ENCODE measurements around the gene MAP3K10.

The MAP3K10 gene

GRCh38 chr19:40198272-40198990 is 7.2 kb downstream of the MAP3K10 start:
- peaks cover 24% of the 10 kb centered on the region for H3K4me1 Mint-ChIP-seq
- no peak overlapping the region for H3K27ac Mint-ChIP-seq
- H3K4me3 Mint-ChIP-seq, result no peak overlapping the region
- H3K36me3 Mint-ChIP-seq, result peaks cover 13% of the 10 kb centered on the region
- H3K9me3 Mint-ChIP-seq, result no peaks in the 10 kb centered on the region
- DNase-seq (ENCODE audit: low spot score in 2 of 2) (no peak), ATAC-seq (no peak)

DNA sequence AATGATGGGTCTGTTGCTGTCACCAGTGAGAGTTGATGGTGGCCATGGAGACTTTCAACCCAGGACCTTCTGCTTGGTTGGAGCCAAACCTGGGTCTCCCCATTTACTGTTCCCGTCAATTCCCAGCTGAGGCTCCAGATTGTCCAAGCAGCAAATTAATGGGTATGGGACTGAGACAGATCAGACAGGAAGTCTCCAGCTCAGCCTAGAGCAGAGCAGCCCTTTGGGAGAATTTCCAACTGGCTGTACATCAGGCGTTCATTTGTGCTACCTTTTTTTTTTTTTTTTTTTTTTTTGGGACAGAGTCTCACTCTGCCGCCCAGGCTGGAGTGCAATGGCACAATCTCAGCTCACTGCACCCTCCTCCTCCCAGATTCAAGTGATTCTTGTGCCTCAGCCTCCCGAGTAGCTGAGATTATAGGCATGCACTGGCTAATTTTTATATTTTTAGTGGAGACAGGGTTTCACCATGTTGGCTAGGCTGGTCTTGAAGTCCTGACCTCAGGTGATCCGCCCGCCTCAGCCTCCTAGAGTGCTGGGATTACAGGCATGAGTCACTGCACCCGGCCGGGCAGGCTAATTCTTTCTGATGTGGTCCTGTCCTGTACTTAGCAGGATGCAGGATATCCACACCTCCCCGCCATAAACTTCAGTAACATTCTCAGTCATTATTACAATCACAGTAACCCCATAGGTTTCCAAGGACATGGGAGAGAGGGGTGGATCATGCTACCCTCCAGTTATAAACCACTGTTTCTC is 9.3 kb downstream of the MAP3K10 start:
- ATAC-seq (no peak), DNase-seq (ENCODE audit: low spot score in 2 of 2) (no peak)
- Mint-ChIP-seq H3K36me3 (peaks cover 19% of the 10 kb centered on the region), H3K4me1 (peaks cover 16% of the 10 kb centered on the region), H3K27ac (no peak overlapping the region), H3K4me3 (no peak overlapping the region), H3K9me3 (no peaks in the 10 kb centered on the region)

DNA sequence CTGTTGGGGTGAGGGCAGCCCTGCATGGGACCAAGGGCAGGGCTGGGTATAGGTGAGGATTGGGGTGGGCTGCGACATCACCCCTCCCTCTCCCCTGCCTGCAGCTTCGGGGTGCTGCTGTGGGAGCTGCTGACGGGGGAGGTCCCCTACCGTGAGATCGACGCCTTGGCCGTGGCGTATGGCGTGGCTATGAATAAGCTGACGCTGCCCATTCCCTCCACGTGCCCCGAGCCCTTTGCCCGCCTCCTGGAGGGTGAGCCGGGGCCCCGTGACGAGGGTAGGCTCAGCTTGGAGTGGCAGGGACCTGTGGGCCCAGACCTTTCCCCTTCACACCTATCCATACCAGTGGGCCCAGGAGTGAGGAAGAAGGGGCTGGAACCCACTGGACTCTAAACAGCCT is 13.2 kb downstream of the MAP3K10 start:
- ATAC-seq (no peak), DNase-seq (ENCODE audit: low spot score in 2 of 2) (no peak)
- Mint-ChIP-seq H3K4me3 (no peak overlapping the region), H3K36me3 (peaks cover 32% of the 10 kb centered on the region), H3K4me1 (peaks cover 14% of the 10 kb centered on the region), H3K9me3 (no peaks in the 10 kb centered on the region), H3K27ac (no peak overlapping the region)

GRCh38 chr19:40205760-40206159 is 14.5 kb downstream of the MAP3K10 start:
- Mint-ChIP-seq H3K27ac (no peak overlapping the region), H3K36me3 (peaks cover 42% of the 10 kb centered on the region), H3K4me1 (peaks cover 11% of the 10 kb centered on the region), H3K9me3 (no peaks in the 10 kb centered on the region), H3K4me3 (no peak overlapping the region)
- DNase-seq (ENCODE audit: low spot score in 2 of 2) (no peak), ATAC-seq (no peak)

- H3K27ac Mint-ChIP-seq, result no peak overlapping the region
- peaks cover 6% of the 10 kb centered on the region for H3K4me1 Mint-ChIP-seq
- DNase-seq (ENCODE audit: low spot score in 2 of 2) (no peak), ATAC-seq (no peak)
- H3K9me3 Mint-ChIP-seq, result no peaks in the 10 kb centered on the region
- peaks cover 34% of the 10 kb centered on the region for H3K36me3 Mint-ChIP-seq
- no peak overlapping the region for H3K4me3 Mint-ChIP-seq
These were observed 17.4 kb downstream of the MAP3K10 start for GRCh38 chr19:40208602-40209001.

DNA sequence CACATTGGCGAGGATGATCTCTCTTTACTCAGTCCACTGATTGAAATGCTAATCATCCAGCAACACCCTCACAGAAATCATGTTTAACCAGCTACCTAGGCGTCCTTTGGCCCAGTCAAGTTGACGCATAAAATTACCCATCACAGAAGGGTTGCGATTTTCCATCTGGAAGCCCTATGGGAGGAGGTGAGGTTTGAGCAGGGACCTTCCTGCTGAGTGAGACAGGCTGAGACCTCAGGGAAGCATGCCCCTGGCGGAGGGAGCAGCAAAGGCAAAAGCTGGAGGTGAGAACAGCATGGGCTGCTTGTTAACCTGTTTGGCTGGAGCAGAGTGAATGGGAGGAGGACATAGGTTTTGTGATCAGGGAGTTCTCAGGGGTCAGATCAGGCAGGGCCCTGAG is 19.7 kb downstream of the MAP3K10 start:
- Mint-ChIP-seq H3K27ac (no peak overlapping the region), H3K36me3 (peaks cover 27% of the 10 kb centered on the region), H3K4me1 (no peaks in the 10 kb centered on the region), H3K4me3 (no peak overlapping the region), H3K9me3 (no peaks in the 10 kb centered on the region)
- DNase-seq (ENCODE audit: low spot score in 2 of 2) (no peak), ATAC-seq (no peak)

GRCh38 chr19:40213251-40213829 is 22.1 kb downstream of the MAP3K10 start:
- Mint-ChIP-seq H3K4me1 (peaks cover 9% of the 10 kb centered on the region), H3K9me3 (no peaks in the 10 kb centered on the region), H3K27ac (no peak overlapping the region), H3K36me3 (peaks cover 29% of the 10 kb centered on the region), H3K4me3 (no peak overlapping the region)
- ATAC-seq (no peak), DNase-seq (ENCODE audit: low spot score in 2 of 2) (no peak)

GRCh38 chr19:40213882-40214570 is 22.8 kb downstream of the MAP3K10 start:
- DNase-seq (ENCODE audit: low spot score in 2 of 2), result no peak
- H3K4me1 Mint-ChIP-seq, result peaks cover 9% of the 10 kb centered on the region
- no peak overlapping the region for H3K4me3 Mint-ChIP-seq
- ATAC-seq, result no peak
- H3K36me3 Mint-ChIP-seq, result peaks cover 29% of the 10 kb centered on the region
- no peak overlapping the region for H3K27ac Mint-ChIP-seq
- H3K9me3 Mint-ChIP-seq, result no peaks in the 10 kb centered on the region

GRCh38 chr19:40214936-40215335 is 23.7 kb downstream of the MAP3K10 start:
- Mint-ChIP-seq H3K27ac (no peak overlapping the region), H3K4me3 (no peak overlapping the region), H3K4me1 (peaks cover 9% of the 10 kb centered on the region), H3K36me3 (peaks cover 22% of the 10 kb centered on the region), H3K9me3 (no peaks in the 10 kb centered on the region)
- DNase-seq (ENCODE audit: low spot score in 2 of 2) (no peak), ATAC-seq (no peak)

DNA sequence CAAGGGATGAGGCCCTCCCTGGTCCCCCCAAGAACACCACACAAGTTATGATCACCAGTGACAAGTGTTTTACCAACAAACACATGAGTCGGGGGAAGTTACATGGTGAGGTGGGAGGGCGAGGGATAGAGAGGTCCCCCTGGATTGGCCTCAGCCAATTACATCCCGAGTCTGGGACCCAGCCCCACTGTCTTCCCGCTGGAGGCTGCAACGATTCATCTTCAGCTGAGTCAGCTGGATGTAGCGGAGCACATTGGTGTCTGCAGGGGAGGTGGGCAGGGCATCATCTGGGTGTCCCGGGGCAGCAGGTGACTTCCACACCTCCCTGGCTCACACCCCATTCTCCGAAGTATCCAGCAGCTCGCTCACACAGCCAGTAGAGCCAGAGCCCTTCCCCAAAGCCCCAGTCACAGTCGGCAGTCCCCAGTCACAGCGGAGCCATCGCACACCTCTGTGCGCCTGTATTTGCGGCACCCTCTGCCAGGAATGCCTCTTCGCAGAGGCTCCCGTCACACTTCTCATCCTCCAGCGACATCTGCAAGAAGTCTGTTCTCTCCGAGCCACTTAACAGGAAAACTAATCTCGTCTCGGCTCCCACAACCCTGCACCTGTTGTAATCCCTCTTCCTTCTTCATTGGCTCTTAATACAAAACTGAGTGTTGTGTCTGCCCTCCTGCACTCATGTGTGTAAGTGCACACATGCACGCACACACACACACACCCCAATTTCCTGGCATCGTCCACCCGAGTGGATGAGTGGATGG is 25.0 kb downstream of the MAP3K10 start:
- H3K4me3 Mint-ChIP-seq, result no peak overlapping the region
- DNase-seq (ENCODE audit: low spot score in 2 of 2) (no peak), ATAC-seq (no peak)
- peaks cover 9% of the 10 kb centered on the region for H3K4me1 Mint-ChIP-seq
- peaks cover 12% of the 10 kb centered on the region for H3K36me3 Mint-ChIP-seq
- no peak overlapping the region for H3K27ac Mint-ChIP-seq
- H3K9me3 Mint-ChIP-seq, result no peaks in the 10 kb centered on the region

GRCh38 chr19:40216777-40217026 is 25.5 kb downstream of the MAP3K10 start:
- H3K9me3 Mint-ChIP-seq, result no peaks in the 10 kb centered on the region
- H3K4me1 Mint-ChIP-seq, result peaks cover 10% of the 10 kb centered on the region
- DNase-seq (ENCODE audit: low spot score in 2 of 2), result no peak
- H3K4me3 Mint-ChIP-seq, result peak overlapping the region; percentile 0
- peaks cover 13% of the 10 kb centered on the region for H3K36me3 Mint-ChIP-seq
- H3K27ac Mint-ChIP-seq, result no peak overlapping the region
- ATAC-seq, result peak; percentile 59

- peaks cover 18% of the 10 kb centered on the region for H3K36me3 Mint-ChIP-seq
These were observed 26.0 kb downstream of the MAP3K10 start for GRCh38 chr19:40217027-40217810.

GRCh38 chr19:40217934-40218890 is 27.0 kb downstream of the MAP3K10 start, which contains the start of gene TTC9B:
Gene TTC9B (minus strand): TSS chr19:40218384. CDS start chr19:40218381, 3 bp downstream.
- ATAC-seq (peak; percentile 48), DNase-seq (ENCODE audit: low spot score in 2 of 2) (peak; percentile 43 to 77)
- Mint-ChIP-seq H3K9me3 (peaks cover 4% of the 10 kb centered on the region), H3K27ac (no peak within 1 kb of the TSS), H3K4me1 (peaks cover 18% of the 10 kb centered on the region), H3K36me3 (peaks cover 18% of the 10 kb centered on the region), H3K4me3 (peak within 1 kb of the TSS; percentile 0)

More at GRCh38 chr19:40217027-40217810, 26.0 kb downstream of the MAP3K10 start:
- Mint-ChIP-seq H3K27ac (no peak overlapping the region), H3K9me3 (peaks cover 4% of the 10 kb centered on the region), H3K4me1 (peaks cover 15% of the 10 kb centered on the region), H3K4me3 (peak overlapping the region; percentile 0)
- no peak for ATAC-seq
- peak in 1 of 2 donors; percentile 56 for DNase-seq (ENCODE audit: low spot score in 2 of 2)

Data from stimulated activated effector memory CD8-positive, alpha-beta T cell treated with anti-CD3 and anti-CD28 coated beads, Interleukin-12 subunit alpha, Interleukin-12 subunit beta, amount 100 ng/mL, for 72 hours (primary cell).